SK-N-SH treated with all-trans-retinoic acid at 6 μM for 48 hours (cell line): Measurements from ENCODE around the gene PPIL4.

Experiments
- ATAC-seq: fragments of 200-7000 bp; cut with Tn5 transposase; 3 replicates; pipeline ENCODE4 v1.9.1; 2020; ENCODE audit warnings: mild to moderate bottlenecking, moderate library complexity
- ARNTL ChIP-seq: fragments of 450-650 bp; formaldehyde crosslinking; IDR thresholded peaks from 2 replicates; pipeline ENCODE4 v1.5.0; 2020; ENCODE audit warnings: low read depth, mild to moderate bottlenecking, moderate library complexity, borderline replicate concordance
- BACH2 ChIP-seq: fragments of 250-450 bp; sonication (Bioruptor Pico); IDR thresholded peaks from 2 replicates; pipeline ENCODE4 v1.9.0; 2021; ENCODE audit warnings: mild to moderate bottlenecking, borderline replicate concordance
- CREB5 ChIP-seq: fragments of 250-450 bp; sonication (Bioruptor Pico); IDR thresholded peaks from 2 replicates; pipeline ENCODE4 v1.5.1; 2020; ENCODE audit warnings: low read depth, mild to moderate bottlenecking, moderate library complexity
- CSDC2 ChIP-seq: fragments of 250-450 bp; sonication (Bioruptor Pico); IDR thresholded peaks from 2 replicates; pipeline ENCODE4 v1.5.0; 2020; ENCODE audit warnings: mild to moderate bottlenecking, moderate library complexity
- CSRNP3 ChIP-seq: fragments of 250-450 bp; sonication (Bioruptor Pico); IDR thresholded peaks from 2 replicates; pipeline ENCODE4 v1.5.1; 2021; ENCODE audit warnings: mild to moderate bottlenecking, moderate library complexity
- ESRRG ChIP-seq: fragments of 250-450 bp; sonication (Bioruptor Pico); IDR thresholded peaks from 2 replicates; pipeline ENCODE4 v1.6.1; 2021; ENCODE audit warnings: mild to moderate bottlenecking
- GLIS3 ChIP-seq: fragments of 250-450 bp; sonication (Bioruptor Pico); IDR thresholded peaks from 2 replicates; pipeline ENCODE4 v1.5.0; 2020; ENCODE audit warnings: mild to moderate bottlenecking, moderate library complexity
- ISL1 ChIP-seq: fragments of 250-450 bp; sonication (Bioruptor Pico); IDR thresholded peaks from 2 replicates; pipeline ENCODE4 v2.1.2; 2022; ENCODE audit warnings: mild to moderate bottlenecking, moderate library complexity
- OSR1 ChIP-seq: fragments of 250-450 bp; sonication (Bioruptor Pico); IDR thresholded peaks from 2 replicates; pipeline ENCODE4 v1.8.0; 2022; ENCODE audit warnings: moderate library complexity, mild to moderate bottlenecking, inconsistent platforms
- PATZ1 ChIP-seq: fragments of 250-450 bp; sonication (Bioruptor Pico); IDR thresholded peaks from 2 replicates; pipeline ENCODE4 v1.8.0; 2020; ENCODE audit warnings: mild to moderate bottlenecking, moderate library complexity, borderline replicate concordance
- POU6F1 ChIP-seq: fragments of 250-450 bp; sonication (Bioruptor Pico); IDR thresholded peaks from 2 replicates; pipeline ENCODE4 v1.8.0; 2021; ENCODE audit warnings: low read depth, mild to moderate bottlenecking, moderate library complexity, borderline replicate concordance
- PPARA ChIP-seq: fragments of 250-450 bp; sonication (Bioruptor Pico); IDR thresholded peaks from 2 replicates; pipeline ENCODE4 v1.5.0; 2020; ENCODE audit warnings: mild to moderate bottlenecking, borderline replicate concordance
- RARB ChIP-seq: fragments of 250-450 bp; sonication (Bioruptor Pico); IDR thresholded peaks from 2 replicates; pipeline ENCODE4 v1.8.0; 2021; ENCODE audit warnings: mild to moderate bottlenecking, moderate library complexity
- SNAI2 ChIP-seq: fragments of 250-450 bp; sonication (Bioruptor Pico); IDR thresholded peaks from 2 replicates; pipeline ENCODE4 v1.5.0; 2020; ENCODE audit warnings: mild to moderate bottlenecking, moderate library complexity
- TCF4 ChIP-seq: fragments of 250-450 bp; sonication (Bioruptor Pico); IDR thresholded peaks from 2 replicates; pipeline ENCODE4 v1.8.0; 2021; ENCODE audit warnings: mild to moderate bottlenecking, moderate library complexity, borderline replicate concordance
- TOX ChIP-seq: fragments of 250-450 bp; sonication (Bioruptor Pico); IDR thresholded peaks from 2 replicates; pipeline ENCODE4 v1.8.0; 2021; ENCODE audit warnings: mild to moderate bottlenecking, moderate library complexity, borderline replicate concordance
- TSHZ2 ChIP-seq: fragments of 250-450 bp; sonication (Bioruptor Pico); IDR thresholded peaks from 2 replicates; pipeline ENCODE4 v1.5.0; 2020; ENCODE audit warnings: mild to moderate bottlenecking, moderate library complexity
- ZFP30 ChIP-seq: fragments of 450-650 bp; formaldehyde crosslinking; IDR thresholded peaks from 2 replicates; pipeline ENCODE4 v1.5.0; 2022; ENCODE audit warnings: mild to moderate bottlenecking, moderate library complexity
- ZNF565 ChIP-seq: fragments of 450-650 bp; formaldehyde crosslinking; conservative IDR thresholded peaks from 2 replicates; pipeline ENCODE4 v1.5.0; 2020; ENCODE audit warnings: low read depth, mild to moderate bottlenecking, moderate library complexity
- ZNF70 ChIP-seq: fragments of 450-650 bp; formaldehyde crosslinking; IDR thresholded peaks from 2 replicates; pipeline ENCODE4 v1.5.0; 2020; ENCODE audit warnings: mild to moderate bottlenecking, moderate library complexity
- ZNF8 ChIP-seq: fragments of 450-650 bp; formaldehyde crosslinking; IDR thresholded peaks from 2 replicates; pipeline ENCODE4 v1.5.0; 2020; ENCODE audit warnings: mild to moderate bottlenecking, moderate library complexity

The PPIL4 gene

GRCh38 chr6:149581349-149581748 lies 35.5 kb upstream of the PPIL4 start:
- TF ChIP-seq TOX (no peak), TCF4 (CRISPR knock-in tag) (no peak), SNAI2 (CRISPR knock-in tag) (no peak), CREB5 (no peak), CSDC2 (CRISPR knock-in tag) (no peak), ESRRG (CRISPR knock-in tag) (no peak), CSRNP3 (CRISPR knock-in tag) (no peak), ISL1 (CRISPR knock-in tag) (no peak), ZNF8 (CRISPR knock-in tag) (no peak), ZNF565 (CRISPR knock-in tag) (no peak), POU6F1 (CRISPR knock-in tag) (no peak), RARB (CRISPR knock-in tag) (no peak), BACH2 (no peak), ZNF70 (CRISPR knock-in tag) (no peak), PATZ1 (no peak), ZFP30 (CRISPR knock-in tag) (no peak), PPARA (CRISPR knock-in tag) (no peak)
- ATAC-seq = no peak

- TF ChIP-seq PPARA (CRISPR knock-in tag) (no peak), OSR1 (CRISPR knock-in tag) (no peak), GLIS3 (CRISPR knock-in tag) (no peak), CREB5 (no peak), ISL1 (CRISPR knock-in tag) (no peak), TOX (no peak), ZNF8 (CRISPR knock-in tag) (no peak), TCF4 (CRISPR knock-in tag) (no peak), BACH2 (no peak), ZNF70 (CRISPR knock-in tag) (no peak), POU6F1 (CRISPR knock-in tag) (no peak), ARNTL (no peak), ZNF565 (CRISPR knock-in tag) (no peak), CSRNP3 (CRISPR knock-in tag) (no peak), CSDC2 (CRISPR knock-in tag) (no peak), TSHZ2 (no peak), SNAI2 (CRISPR knock-in tag) (no peak)
- TF ChIP-seq, all 23 proteins: peak for 0
- no peak for ATAC-seq
These were observed 35.0 kb upstream of the PPIL4 start for GRCh38 chr6:149580880-149581279.
